T follicular helper cell (primary cell): Measurements from ENCODE around the gene AHCY.
"Not testable (repeated sequence)": the region's sequence is repeated elsewhere in the genome, so short reads cannot be mapped to it uniquely, and the experiment has no call there.

Experiments
- DNase-seq: peaks from one replicate; pipeline ENCODE4 v3.0.0-alpha.2; 2020; ENCODE audit warnings: low read depth

Gene AHCY

DNA sequence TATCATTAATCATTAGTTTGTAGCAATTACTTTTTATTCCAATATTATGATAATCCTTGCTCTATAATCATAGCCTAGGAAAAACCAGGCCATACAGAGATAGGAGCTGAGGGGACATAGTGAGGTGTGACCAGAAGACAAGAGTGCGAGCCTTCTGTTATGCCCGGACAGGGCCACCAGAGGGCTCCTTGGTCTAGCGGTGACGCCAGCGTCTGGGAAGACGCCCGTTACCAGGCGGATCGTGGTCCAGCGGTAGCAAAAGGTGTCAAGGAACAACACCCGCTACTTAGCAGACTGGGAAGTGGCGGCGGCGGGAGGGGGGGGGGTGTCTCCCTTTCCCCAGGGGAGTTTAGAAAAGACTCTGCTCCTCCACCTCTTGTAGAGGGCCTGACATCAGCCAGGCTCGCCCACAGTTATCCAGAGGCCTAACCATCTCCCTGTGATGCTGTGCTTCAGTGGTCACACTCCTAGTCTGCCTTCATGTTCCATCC lies 4.8 kb downstream of the AHCY start:
- DNase-seq: not testable (repeated sequence)

DNA sequence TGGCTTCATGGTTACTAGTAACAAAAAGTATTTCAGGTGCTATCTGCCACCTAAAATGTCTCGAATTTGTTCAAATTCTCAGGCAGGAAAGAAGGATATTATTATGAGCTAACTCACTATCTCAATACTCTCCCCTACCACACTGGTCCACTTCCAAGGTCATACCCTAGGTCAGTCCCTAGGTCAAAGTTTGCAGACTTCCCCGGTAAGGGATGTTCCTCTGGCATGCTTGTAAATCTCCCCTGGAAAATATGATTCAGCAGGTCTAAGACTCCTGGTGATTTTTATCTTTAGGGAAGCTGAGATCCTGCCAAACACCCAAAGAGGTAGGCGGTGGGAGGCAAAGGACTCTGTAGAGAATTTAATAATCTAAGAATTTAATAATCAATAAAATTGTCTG lies 6.7 kb downstream of the AHCY start:
- DNase-seq: no peak

DNA sequence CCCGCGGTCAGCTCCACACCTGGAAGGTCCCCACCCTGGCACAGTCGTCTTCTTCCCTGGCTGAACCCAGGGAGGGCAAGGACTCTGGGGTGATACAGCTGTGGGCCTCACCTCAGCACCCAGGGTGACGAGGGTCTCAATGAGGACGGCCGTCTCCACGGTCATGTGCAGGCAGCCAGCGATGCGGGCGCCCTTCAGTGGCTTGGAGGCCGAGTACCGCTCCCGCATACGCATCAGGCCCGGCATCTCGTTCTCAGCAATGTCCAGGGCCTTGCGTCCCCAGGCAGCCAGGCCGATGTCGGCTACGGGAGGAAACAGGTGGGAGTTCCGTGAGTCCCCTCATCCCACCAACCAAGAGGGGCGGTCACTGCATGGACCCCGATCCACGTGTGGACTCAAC lies 7.9 kb downstream of the AHCY start:
- no peak for DNase-seq

DNA sequence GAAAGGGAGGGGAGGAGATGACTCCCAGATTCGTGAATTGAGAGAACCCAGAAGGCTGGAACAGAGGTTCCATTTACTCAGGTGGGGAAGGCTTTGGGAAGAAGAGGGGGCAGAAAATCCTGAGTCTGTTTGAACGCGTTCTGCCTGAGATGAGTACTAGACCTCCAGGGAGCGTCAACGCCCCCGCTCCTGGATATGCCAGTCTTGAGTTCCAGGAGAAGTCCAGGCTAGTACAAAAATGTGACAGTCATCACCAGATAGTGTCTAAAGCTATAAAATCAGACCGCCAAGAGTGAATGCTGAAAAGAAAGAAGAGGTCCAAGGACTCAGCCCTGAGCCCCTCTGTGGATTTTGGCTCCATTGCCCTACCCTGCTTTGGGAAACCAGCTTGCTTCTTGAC lies 8.6 kb downstream of the AHCY start:
- no peak for DNase-seq

GRCh38 chr20:34293589-34293988 lies 9.6 kb downstream of the AHCY start:
- DNase-seq: no peak

DNA sequence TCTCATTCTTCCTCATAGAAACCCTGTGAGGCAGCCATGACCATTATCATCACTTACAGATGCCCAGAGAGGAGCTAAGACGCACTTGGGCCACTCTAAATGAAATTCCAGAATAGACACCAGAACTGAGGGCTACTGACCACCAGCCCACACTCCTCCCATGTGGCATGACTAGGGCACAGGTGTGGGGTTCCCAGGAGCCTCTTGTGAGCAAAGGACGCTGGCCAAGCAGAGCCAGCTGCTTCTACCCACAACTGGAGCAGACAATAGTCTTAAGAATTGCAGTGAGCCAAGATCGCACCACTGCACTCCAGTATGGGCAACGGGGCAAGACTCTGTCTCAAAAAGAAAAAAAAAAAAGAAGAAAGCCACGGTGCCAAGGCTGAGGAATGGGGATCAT lies 10.0 kb downstream of the AHCY start:
- no peak for DNase-seq

GRCh38 chr20:34292496-34292895 lies 10.7 kb downstream of the AHCY start:
- no peak for DNase-seq

GRCh38 chr20:34290471-34290870 lies 12.7 kb downstream of the AHCY start:
- no peak for DNase-seq

GRCh38 chr20:34287500-34287899 lies 15.7 kb downstream of the AHCY start:
- not testable (repeated sequence) for DNase-seq

- DNase-seq: no peak
These were observed 17.7 kb downstream of the AHCY start for GRCh38 chr20:34285450-34285849.

- no peak for DNase-seq
These were observed 19.3 kb downstream of the AHCY start for GRCh38 chr20:34283844-34284243.

DNA sequence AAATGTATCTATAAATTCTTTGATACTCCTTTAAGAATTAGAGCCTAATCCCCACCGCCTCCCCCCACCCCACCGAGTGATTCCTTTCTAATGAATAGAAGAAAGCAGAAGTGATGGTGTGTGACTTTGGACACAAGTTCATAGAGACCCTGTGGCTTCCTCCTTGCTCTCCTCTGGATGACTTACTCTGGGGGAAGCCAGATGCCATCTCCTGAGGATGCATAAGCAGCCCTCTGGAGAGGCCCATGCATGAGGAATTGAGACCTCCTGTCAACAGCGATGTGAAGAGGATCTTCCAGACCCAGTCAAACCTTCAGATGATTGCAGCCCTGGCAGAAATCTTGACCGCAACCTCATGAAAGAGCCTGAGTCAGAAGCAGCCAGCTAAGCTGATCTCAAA lies 21.1 kb downstream of the AHCY start:
- no peak for DNase-seq

DNA sequence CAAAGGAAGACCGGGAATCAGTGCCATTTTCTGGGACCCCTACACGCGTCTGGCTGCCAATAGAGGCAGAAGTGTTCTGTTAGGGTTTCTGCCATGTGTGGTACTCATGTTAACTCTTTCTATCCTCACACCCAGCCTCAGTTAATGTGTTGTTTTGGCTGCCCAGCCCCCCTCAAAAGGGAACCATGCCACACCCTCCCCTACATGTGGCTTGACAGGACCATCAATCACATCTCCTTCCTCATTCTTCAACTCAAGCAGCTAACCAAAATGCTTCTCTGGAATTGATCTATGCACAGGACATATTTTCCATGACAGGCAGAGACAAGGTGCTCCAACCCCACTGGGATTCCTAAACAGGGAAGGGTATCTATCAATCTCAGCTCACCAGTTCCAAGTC lies 22.0 kb downstream of the AHCY start:
- no peak for DNase-seq

DNA sequence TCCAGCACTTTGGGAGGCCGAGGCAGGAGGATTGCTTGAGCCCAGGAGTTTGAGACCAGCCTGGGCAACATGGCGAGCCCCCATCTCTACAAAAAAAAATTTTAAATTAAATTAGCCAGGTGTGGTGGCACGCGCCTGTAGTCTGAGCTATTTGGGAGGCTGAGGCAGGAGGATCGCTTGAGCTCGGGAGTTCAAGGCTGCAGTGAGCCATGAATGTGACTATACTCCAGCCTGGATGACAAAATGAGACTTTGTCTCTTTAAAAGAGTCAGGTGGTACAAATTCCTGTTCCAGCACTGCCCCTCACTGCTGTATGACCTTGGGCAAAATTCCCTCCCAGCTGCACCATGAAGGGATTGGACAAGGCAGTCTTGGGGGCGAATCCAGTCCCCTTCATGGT lies 28.5 kb downstream of the AHCY start:
- DNase-seq: no peak

DNA sequence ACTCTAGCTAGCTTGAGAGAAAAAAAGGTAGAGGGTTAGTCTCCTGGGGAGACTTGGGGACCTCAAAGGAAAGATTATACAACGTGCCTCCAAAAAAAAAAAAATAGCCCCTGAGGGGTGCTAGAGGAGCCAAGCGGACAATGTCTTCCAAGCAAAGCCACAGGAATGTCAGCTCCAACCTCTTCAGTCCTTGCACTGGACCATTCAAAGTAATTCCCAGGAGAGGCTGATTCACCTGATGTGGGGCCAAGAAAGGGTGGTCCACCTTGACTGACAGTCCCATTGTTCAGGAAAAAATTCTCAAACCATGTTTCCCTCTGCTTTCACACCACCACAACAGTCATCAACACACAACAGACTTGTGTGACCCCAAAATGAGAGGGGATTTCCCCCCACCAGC lies 31.2 kb downstream of the AHCY start:
- DNase-seq: no peak

- DNase-seq: no peak
These were observed 33.0 kb downstream of the AHCY start for GRCh38 chr20:34269996-34270627.

DNA sequence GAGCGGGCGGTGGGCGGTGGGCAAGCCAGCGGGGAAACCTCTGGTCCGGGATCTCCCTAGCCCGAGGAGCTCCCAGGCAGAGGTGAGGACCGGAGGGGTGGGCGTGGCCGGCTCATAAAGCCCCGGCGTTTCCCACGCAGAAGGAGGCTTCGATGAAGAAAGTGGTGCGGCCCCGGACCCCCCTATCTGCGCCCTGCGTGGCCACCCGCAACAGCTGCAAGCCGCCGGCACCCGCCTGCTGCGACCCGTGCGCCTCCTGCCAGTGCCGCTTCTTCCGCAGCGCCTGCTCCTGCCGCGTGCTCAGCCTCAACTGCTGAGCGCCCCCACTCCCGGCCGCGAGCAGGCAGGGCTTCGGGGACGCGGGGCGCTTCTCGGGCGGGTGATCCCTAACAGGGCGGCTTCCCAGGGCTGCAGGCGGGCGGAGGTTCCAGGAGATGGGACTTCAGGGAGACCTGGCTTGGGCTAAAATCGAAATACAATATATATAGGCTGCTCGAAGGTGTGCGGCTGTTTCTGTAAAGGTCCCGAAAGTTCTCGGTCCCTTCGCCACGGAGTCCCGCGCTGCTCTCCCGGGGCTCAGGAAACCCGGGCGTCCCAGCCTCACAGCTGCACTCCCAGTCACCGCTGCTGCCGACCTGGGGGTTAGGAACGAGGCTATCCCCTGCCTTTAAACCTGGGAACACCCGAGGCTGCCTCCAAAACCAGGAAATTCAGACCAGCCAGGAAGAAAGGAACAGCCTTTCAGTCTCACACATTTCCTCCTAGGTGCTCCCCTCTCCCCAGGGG lies 34.1 kb downstream of the AHCY start:
- no peak for DNase-seq

DNA sequence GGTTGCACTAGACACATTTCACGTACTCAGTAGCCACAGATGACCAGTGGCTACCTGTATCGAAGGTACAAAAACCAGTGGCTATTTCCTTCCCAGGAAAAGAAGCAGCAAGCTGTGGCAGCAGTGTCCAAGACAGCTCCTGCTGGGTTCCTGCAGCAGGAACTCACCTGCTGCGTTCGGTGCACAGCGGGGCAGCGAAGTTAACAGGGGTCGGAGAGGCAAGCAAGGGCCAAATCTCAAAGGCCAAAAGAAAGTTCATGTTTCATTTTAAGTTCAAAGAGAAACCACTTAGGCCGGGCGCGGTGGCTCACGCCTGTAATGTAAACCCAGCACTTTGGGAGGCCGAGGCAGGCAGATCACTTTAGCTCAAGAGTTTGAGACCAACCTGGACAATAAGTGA lies 35.0 kb downstream of the AHCY start:
- no peak for DNase-seq

DNA sequence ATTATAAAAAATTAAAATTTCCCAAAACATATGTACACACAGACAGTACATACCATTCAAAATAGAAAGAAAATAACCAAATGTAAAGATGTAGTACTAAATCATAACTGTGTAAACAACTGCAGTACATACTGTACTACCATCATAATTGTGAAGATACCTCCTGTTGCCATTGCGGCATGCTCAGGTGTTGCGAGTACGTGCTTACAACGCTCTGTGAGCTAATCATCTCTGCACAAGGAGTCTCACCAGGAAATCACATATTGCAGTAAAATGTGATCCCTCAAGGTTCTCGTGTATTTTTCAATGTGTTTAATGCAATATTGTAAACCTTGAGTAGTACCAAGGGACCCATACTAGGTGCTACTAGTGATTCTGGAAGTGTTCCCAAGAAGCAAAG lies 39.0 kb downstream of the AHCY start:
- DNase-seq: no peak

DNA sequence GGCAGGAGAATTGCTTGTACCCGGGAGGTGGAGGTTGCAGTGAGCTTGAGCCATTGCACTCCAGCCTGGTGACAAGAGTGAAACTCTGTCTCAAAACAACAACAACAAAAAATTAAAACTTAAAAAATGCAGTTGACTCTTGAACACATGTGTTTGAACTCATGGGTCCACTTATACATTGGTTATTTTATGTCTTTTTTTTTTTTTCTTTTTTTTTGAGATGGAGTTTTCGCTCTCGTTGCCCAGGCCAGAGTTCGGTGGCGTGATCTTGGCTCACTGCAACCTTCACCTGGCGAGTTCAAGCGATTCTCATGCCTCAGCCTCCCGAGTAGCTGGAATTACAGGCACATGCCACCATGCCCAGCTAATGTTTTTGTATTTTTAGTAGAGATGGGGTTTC lies 39.7 kb downstream of the AHCY start:
- not testable (repeated sequence) for DNase-seq

- DNase-seq: no peak
These were observed 40.5 kb downstream of the AHCY start for GRCh38 chr20:34262488-34263288.

DNA sequence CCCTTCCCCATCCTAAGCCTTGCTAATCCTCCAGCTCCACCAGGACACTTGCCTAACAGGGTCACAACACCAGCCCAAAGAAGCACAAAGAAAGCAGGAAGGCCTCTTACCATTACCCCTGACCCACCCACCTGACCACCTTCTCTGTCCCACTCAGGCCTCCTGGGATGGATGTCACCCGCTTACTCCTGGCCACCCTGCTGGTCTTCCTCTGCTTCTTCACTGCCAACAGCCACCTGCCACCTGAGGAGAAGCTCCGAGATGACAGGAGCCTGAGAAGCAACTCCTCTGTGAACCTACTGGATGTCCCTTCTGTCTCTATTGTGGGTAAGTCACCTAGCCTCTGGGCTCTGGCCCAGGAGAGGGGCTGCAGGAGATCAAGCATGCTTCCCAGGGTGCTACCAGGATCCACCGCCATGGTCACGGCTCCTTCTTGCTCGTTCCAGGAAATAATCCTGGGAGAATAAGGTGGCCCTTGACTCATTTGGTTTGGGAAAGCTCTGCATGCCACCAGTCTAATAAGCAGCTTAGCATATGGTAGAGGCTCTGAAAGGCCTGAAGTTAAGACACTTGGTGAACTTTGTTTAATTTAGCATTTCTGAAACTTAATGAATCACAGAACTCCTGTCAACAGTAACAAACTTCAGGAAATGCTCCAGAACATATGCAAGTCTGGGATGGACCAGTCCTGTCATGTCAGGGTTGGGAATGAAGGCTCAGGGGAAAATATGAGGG lies 42.8 kb downstream of the AHCY start:
- DNase-seq: no peak
